Suppressor macrophage (primary cell): Measurements from ENCODE around the gene COA5.

Experiments used
- DNase-seq, 4 experiments: peaks; one replicate each; pipeline ENCODE4 v3.0.0-alpha.2; 2020 to 2022
- total RNA-seq, 17 experiments: gene quantifications; one replicate each; lab custom pipeline; 2026; ENCODE audit warnings: mixed read lengths in 6 of 17, inconsistent platforms in 3 of 17; lab: John Stamatoyannopoulos, UW

Gene COA5, protein sequence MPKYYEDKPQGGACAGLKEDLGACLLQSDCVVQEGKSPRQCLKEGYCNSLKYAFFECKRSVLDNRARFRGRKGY
- total RNA-seq = 4.0 to 21.0 (median 11.5) reads per million in 17 experiments

GRCh38 chr2:98608116-98608961 is at the start of gene COA5, which contains the start of gene UNC50:
TSS of gene COA5 (minus strand) at chr2:98608512. CDS start at chr2:98608405, 107 bp downstream.
TSS of gene UNC50 (plus strand) at chr2:98608589. CDS start at chr2:98609760, 1,171 bp downstream.
- DNase-seq = peak; percentile 96 to 98 (median 96)

- DNase-seq = peak; percentile 59 to 82 (median 65)
Measured at GRCh38 chr2:98656800-98657199, 48.5 kb upstream of the COA5 start.

DNA sequence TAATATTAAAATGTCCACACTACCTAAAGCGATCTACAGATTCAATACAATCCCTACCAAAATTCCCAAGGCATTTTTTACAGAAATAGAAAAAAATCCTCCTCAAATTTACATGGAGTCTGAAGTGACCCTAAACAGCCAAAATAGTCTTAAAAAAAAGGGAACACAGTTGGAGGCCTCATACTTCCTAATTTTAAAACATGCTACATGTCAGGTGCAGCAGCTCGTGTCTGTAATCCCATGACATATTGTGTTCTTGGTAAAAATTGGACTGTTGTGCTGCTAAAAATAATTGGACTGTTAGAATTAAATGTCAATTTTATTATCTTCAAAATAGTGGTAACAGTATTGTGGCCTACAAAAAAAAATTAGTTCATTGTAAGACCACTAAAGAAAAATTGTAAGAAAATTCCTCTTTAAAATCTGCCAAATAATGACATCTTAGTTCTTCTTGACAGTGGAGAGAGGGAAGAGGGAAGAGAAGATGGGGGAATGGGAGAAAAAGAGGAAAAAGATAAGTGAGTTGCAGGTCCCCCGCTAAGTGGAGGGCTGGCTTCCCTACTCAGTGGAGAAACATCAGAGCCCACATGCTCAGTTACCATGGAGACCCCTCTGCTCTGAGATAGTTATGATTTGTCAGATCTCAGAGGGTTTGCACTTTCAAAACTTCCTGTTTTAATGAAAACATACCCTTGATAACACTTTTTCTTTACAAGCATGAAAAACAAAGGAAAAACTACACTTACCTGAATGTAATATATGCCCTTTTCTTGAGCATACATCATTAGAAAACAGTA is 46.6 kb upstream of the COA5 start:
- DNase-seq = peak; percentile 65 to 89 (median 80)

GRCh38 chr2:98650998-98651397 is 42.7 kb upstream of the COA5 start:
- DNase-seq = no peak

DNA sequence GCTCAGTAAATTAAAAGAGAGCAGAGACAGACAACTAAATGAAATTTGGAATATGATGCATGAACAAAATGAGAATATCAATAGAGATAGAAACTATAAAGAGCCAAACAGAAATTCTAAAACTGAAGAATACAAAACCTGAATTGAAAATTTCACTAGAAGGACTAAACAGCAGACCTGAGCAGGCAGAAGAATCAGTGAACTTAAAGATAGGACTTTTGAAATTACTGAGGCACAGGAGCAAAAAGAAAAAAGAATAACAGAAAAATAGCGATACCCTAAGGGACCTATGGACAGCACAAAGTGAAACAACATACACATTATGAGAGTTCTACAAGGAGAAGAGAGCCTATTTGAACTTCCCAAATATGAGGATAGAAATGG is 41.7 kb upstream of the COA5 start:
- no peak for DNase-seq

GRCh38 chr2:98649135-98649991 is 41.1 kb upstream of the COA5 start:
- DNase-seq = peak; percentile 85 to 93 (median 88)

- no peak for DNase-seq
Measured at GRCh38 chr2:98648451-98648850, 40.1 kb upstream of the COA5 start.

DNA sequence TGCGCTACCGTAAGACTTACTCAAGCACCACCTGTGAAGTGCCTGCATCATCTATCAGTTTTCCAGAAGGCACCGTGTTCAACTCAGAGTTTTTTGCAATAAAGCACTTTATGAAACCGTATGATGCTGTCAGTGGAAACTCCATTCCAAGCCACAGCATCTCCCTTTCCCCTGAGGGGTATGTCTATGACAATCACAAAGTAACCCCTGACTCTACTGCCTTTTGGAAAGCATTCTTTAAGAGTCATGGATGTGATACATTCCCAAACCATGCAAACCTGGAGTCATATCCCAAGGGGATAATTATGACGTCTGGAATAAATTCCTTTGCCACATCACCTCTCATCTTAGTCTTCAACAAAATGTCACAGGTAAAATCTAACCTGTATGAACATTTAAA is 39.3 kb upstream of the COA5 start:
- no peak for DNase-seq

GRCh38 chr2:98643496-98644100 is 35.3 kb upstream of the COA5 start:
- no peak for DNase-seq

DNA sequence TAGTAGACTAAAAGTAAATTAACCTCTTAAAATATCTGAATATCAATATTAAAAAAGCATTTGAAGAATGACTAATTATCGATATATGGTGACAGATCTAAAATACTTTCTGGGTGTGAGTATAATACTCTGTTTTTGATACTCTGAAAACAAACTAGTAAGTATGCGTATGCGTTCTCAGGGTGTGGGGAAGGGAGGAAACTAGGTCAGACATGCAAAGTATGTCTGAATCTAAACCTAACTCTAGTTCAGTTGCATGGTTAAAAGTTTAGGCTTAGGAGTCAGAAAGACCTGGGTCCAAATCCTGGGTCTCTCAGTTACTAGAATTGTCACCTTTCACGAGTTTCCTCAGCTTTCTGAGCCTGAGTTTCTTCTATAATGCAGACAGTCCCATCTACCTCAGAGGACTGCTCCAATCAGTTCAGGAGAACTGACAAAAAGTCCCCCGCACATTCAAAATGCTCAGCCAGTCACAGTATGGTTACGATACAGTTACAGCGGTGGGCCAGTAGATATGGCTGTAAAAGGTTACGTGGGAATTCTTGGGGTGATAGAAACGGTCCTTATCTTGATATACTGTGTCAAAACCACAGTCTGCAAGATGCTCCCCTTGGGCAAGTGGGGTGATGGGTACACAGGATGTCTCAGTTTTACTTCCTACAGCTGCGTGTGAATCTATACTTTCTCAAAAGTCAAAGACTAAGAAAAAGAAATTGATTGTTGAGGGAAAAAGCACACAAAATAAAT is 29.3 kb upstream of the COA5 start:
- no peak for DNase-seq

GRCh38 chr2:98634406-98635092 is 26.2 kb upstream of the COA5 start:
- DNase-seq = peak in 1 of 4 experiments; percentile 10

GRCh38 chr2:98632351-98632750 is 24.0 kb upstream of the COA5 start:
- no peak for DNase-seq

DNA sequence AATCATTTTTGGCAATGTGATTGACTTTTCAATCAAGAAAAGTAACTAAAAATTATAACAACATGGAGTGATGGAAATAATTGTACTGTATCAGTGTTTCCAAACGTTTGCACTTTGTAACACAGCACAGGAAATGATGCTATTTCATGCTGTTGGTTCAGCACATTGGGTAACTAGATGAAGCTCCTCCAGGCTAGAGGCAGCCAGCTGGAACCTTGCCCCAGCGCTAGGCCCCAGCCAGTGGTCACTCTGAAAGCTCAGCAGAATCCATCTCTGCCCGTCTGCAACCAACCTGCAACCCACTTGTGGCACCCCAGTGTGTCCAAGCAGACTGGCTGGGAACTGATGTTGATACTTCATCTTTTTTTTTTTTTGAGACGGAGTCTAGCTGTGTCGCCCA is 15.3 kb upstream of the COA5 start:
- peak; percentile 18 to 63 (median 26) for DNase-seq

- DNase-seq = no peak
Measured at GRCh38 chr2:98617149-98617548, 8.8 kb upstream of the COA5 start.

DNA sequence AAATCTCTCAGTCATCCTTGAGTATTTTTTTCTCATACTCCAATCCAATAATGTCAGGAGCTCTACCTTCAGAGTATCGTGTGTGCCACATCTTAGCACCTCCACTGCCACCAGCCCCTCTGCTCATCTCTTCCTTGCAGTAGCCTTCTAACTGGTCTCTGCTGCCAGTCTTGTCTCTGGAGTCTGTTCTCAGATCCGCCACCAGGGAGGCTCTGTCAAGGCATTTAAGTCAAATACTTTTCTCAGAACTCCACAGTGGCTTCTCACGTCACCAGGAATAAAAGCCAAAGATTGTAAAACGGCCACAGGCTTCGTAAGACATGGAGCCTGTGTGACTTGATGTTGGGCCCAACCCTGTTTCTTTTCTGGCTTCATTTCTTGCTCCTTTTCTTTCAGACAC is 7.2 kb upstream of the COA5 start:
- DNase-seq = peak; percentile 12 to 25 (median 18)

- no peak for DNase-seq
Measured at GRCh38 chr2:98614024-98614739, 5.9 kb upstream of the COA5 start.

DNA sequence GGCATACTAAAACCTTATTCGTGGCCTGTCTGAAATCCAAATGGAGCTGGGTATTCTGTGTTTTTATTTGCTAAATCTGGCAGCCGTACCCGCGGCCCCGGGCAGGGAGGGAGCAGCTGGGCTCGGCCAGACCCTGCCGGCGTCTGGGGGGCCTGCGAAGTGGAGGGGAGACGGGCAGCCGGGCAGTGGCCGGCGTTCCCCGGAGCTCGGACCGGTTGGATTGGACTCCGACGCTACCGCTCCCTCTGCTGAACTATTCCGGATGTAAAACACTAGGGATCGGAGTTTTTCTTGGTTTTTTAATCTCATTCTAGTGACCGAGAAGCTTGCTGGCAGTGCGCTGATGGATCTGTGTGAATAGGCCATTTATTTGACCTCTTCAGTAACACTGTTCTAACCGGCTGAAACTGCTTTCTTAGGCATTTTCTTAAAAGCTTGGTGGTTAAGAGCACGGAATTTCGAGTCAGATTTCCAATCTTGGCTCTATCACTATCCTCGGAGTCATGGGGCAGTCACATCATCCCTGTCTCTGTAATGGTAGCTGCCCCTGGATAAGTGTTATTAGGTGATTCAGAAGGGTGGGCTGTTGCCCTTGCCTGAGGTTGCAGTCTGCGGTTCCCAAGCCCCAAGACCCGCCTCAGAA is 771 bp upstream of the COA5 start:
- DNase-seq = peak; percentile 33 to 51 (median 50)

- peak in 2 of 4 experiments; percentile 3 to 8 for DNase-seq
Measured at GRCh38 chr2:98607741-98608115, 584 bp downstream of the COA5 start.

DNA sequence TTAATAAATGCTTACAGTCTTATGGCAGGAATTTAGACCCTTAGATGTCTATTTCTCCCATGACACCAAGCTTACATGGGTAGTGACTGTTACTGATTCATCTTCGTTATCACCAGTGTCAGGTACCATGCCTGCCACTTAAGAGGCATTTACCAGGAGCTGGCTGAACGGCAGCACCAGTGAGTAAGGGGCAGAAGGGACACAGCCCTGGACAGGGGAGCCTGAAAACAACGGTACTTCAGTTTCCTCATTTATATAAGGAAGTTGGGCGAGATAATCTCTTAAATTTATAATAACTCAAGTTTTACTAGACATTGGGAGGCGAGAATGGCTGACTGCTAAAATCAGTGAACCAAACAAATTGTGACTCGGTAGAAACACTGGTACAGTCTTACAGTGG is 1.2 kb downstream of the COA5 start:
- DNase-seq = peak; percentile 11 to 36 (median 23)
